ENCODE data around the gene CTBP2.

The CTBP2 gene

DNA sequence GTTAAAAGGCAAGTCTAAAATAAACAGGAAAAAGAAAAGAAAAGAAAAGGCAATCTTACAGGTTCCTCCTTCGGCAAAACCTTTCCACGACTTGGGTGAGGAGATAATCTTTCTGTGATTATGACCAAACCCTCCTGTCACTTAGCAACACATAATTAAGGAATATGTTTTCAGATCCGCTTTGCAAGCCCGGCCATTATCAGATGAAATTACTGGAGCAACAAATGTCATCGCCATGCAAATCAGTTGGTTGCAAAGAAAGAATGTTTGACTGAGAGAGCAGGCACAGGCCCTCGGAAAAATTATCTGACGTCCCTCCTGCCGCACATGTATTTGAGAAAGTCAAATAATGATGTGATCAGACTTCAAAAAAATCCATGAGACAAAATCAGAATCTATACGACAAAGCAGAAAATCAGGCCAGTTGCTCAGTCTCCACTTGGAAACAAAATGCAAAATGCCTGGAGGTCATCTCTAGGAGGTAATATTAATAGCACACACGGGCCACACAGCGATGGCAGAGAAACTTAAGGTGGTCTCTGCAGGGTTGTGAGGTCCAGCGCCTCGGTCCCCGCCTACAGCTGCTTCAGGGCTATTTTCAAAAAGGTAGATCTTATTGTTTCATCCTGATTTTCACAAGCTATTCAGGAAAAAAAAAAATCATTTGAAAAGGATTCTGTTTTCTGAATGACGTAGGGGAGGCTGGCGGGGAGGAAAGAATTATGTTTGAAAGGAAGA lies 135.7 kb downstream of the CTBP2 start:
- DNase-seq (ENCODE audit: low read depth) = no peak

DNA sequence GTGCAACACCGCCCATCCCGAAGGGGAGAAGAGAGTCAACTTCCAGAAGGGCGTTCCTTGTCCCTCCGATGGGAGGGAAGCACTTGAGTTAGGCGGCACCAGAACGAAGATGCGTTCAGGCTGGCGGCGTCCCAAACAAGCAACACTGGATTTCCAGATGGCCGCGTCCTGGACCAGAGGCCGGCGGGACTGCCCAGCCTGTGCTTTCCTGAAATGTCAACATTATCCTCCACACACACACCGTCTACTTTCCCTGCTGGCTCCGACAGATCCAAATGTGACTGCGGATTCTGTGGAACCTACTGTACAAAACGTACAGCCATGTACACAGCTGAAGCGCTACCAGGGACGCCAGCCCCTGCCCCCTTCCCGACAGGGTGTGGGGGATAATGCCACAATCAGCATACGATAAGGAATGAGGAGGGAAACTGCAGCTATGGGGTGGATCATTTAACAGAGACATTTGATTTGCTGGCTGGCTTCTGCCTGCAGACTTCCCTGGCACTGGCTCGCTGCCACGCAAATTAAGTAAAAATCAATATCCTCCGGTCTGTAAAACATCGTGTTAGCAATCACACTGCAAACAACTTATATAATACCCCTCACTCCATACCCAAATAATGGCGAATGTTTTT lies 136.4 kb downstream of the CTBP2 start:
- no peak for DNase-seq (ENCODE audit: low read depth)

DNA sequence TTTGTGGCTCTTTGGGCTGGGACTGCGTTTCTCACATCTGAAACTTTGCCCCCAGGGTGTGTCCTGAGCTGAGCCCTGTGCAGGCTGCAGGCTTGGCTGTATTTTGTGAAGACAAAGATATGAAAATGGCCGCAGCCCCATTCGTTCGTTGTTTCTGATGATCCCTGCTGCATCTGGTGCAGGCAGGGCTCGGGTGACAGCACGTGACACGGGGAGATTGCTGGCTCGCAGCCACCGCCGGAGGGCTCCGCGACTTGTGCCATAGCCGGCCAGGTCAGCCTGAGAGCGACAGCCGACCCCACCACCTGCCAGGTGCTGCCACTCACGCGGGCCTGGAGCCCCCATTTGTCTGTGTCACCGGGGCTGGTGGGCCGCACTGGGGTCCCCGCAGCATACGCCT lies 137.1 kb downstream of the CTBP2 start:
- DNase-seq (ENCODE audit: low read depth) = no peak

DNA sequence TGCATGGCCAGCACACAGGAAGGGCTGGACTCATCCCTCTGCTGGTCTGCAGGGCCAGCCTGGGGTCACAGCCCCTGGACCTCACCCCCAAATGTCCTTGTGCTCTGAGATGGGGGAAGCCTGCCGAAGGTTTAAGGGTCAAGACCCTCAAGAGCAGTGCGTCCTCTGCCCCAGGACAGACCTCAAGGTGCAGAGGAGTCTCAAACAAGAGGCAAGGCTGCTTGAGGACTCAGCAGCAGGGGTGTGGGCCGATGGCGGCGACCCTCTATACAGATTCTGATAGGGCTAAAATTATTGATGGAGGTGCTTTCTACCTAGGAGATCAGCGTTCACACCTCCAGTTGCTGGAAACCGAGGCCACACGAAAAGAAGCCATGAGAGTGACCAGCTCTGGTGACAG lies 137.7 kb downstream of the CTBP2 start:
- DNase-seq (ENCODE audit: low read depth) = no peak

DNA sequence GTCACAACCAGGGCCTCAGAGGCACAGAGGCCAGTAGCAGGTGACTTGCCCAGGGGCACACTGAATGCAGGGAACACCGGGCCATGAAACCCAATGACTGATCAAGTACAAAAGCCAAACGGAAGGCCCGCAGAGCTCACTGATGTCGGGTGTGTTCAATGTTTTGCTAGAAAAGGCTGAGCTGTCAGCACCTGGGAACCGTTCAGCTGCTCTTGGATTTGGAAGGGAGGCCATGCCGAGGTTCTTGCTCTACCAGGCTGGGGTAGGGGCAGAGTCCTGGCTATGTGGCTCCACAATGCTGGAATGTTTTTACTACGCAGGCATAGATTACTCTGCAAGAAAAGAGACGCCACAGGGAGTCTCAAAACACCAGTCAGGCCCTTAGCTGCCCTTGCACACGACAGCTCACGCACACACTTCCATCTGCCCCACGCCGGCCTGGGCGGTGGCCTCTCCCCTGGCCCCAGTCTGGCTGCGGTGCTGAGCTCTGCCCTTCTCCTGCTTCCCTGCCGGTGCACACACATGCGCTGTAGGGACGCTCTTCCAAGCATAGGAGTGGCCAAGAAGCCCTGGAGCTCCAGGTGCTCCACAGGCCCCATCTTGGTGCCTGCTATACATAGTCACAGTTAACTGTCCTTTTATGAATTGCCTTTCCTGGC lies 138.5 kb downstream of the CTBP2 start:
- DNase-seq (ENCODE audit: low read depth) = no peak

DNA sequence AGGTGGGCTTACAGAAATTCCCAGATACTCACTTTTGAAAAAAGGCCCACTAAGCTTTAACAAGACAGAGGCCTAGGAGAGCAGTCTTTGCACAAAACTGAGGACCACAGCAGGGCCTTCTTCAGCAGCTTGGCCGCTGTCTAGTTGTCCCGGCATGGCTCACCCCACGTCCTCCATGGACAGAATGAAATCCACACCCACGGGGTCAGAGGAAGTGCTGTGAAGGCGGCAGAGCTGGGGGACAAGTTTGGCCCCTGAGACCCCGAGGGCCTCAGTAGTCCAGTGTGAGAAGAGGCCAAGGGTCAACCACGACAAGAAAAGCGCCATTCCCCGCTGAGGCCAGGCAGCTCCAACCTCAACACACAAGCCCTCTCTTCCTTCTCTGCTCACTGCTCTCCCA lies 139.5 kb downstream of the CTBP2 start:
- DNase-seq (ENCODE audit: low read depth) = no peak

DNA sequence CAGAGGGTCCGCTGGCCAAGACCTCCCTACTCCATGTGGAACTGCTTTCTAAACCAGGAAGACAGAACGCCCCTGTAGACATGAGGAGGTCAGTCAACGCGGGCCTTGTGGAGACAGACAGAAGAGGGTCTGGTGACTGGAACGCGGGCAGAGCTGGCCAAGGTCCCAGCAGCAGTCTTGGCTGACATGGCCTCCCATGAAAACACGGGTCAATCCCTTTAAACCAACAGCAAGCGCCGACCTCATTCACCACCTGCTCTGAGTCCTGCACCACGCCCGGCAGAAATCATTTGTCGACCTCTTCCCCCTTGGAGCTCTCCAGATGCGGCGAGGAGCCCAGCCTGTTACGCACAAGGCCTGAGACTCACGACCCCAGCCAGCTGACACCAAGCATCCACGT lies 140.0 kb downstream of the CTBP2 start:
- DNase-seq (ENCODE audit: low read depth) = no peak

DNA sequence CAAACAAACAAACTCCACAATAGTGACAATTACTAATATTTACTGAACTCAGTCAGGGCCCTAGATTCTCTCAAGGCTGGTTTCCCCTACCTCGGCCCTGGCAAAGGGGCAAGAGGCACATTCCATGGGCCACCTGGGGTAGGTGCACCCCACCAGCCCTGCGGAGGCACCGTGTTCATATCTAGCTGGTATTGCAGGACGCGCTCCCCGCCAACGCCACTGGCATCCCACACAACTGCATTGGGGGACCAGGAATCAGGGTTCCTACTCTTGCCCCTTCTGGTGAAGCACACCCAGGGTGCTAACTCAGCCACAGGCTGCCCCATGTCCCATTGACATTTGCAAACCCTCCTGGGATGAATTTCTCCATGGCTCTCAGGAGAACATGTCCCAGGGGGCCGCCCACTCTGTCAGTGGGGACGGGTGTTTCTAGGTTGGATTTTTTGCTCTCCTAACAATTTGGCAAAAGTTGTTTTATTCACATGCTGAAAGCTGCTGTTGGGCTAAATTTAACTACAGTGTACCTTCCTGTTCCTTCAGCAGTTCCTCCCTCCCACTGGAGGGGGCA lies 141.7 kb downstream of the CTBP2 start:
- DNase-seq (ENCODE audit: low read depth) = no peak

DNA sequence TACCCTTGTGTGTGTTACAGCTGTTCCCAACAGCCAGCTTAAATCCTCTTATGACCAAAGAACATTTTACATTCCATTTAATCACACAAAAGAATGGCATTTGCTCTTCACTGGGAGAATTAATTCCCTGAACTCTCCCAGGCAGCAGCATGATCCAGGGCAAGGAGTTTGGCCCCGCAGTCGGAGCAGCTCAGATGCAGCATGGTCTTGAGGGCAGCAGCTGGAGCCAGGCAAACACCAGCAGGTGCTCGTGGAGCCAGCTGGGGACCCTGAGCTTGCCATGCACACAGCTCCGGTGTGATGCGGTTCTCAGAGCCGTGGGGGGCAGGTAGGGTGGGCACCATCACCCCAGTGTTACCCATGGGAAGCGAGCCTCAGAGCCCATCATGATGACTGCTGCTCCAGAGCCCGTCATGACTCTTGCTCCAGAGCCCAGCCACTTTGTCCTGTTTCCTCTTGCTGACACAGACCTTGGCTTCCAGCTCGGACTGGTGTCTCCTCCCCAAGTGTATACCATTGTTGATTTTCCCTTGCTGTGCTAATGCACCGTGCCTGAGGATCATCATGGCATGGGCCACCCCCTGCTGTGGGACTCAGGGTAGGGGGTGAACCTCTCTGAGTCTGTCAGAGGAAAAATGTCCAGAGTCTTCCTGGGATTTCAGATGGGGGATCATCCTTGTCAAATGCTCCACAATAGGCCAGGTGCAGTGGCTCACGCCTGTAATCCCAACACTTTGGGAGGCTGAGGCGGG lies 142.6 kb downstream of the CTBP2 start:
- DNase-seq (ENCODE audit: low read depth) = no peak

DNA sequence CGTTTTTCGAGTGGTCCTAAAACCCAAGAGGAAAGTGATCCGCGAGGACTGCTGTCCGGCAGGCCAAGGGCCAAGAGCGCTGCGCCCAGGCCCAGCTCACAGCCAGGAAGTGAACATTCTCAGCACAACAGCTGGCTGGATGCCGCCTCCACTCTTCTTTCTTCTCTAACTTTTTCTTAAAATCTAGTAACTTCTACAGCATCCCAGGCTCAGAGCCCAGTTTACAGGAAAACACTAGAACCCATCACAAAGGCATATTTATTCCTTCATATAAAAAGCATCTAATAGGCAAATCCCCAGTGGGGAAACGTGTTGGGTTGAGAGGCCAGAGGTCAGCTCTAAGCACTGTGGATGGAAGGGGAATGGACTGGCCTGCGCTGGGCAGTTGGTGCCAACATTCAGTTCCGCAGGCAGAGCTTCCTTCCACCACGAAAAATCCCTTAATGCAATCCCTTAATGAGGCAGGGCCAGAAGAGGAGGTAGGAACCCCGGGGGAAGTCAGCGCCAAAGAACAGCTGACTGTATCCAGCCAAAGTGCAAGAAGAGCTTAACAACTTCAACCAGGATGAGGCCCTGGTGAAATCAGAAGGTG lies 143.7 kb downstream of the CTBP2 start:
- DNase-seq (ENCODE audit: low read depth) = no peak

DNA sequence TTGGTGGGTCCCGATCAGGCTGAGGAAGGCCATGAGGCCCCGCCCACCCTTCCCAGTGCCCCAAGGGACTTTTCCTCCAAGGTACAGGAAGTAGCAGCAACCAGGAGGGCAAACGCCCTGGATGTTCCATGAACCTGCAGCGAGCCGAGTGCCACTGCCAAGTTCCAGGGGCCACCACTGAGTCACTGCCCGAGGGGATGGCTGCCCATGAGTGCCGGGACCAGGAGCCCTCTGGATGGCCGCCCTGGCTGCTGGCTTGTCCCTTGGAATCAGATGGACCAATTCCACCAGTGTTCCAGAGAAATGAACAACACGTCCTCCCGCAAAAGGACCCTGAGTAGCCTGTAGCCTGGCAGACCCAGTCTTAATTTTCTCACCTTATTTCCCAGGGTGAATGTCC lies 144.2 kb downstream of the CTBP2 start:
- no peak for DNase-seq (ENCODE audit: low read depth)

DNA sequence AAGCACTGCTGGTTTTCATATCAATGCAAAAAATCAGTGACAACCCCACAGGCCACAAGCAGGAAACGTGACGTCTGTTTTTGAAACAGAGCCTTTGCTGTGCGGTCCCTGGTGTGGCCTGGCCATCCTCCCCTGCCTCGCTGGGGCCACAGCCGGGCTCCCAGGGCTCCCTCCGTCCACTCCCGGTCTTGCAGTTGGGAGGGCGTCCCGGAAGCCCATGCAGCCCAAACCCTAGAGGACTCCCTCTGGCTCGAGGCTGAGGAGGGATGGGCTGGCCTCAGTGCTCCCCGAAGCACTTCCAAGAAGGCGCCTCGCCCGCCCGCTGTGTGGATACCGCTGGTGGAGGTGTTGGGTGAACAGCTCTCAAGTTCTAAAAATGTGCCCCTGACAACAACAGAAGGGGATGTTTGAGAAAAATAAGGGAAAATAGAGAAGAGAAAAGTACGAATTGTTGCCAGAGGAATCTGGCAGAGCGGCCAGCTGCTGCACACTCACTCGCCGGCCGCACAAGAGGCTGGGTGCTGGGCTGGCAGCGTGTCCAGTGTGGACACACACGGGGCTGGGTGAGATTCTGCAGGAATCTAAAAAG lies 144.9 kb downstream of the CTBP2 start:
- no peak for DNase-seq (ENCODE audit: low read depth)

DNA sequence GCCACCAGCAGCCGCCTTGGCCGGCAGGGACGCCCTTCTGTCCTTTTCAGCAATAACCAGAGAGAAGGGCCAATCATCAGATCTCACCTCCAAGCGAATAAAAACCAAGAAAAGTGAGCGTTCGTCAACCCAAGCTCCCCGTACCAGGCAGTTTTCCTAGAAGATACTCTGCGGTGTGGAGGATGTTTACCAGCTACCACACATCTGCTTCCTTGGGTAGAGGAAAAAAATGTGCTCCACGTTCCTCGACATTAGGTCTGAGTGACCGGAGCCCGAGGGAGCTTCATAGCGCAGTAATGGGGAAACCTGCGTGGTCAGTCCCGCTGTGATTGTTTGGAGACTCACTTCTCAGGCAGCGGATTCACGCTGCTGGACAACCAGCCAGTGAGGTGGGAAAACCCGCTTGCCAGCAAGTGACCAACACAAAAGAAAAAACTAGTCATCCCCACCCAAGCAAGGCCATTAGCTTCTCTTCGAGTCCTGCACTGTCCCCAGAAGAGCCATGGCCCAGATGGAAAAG lies 145.5 kb downstream of the CTBP2 start:
- no peak for DNase-seq (ENCODE audit: low read depth)

DNA sequence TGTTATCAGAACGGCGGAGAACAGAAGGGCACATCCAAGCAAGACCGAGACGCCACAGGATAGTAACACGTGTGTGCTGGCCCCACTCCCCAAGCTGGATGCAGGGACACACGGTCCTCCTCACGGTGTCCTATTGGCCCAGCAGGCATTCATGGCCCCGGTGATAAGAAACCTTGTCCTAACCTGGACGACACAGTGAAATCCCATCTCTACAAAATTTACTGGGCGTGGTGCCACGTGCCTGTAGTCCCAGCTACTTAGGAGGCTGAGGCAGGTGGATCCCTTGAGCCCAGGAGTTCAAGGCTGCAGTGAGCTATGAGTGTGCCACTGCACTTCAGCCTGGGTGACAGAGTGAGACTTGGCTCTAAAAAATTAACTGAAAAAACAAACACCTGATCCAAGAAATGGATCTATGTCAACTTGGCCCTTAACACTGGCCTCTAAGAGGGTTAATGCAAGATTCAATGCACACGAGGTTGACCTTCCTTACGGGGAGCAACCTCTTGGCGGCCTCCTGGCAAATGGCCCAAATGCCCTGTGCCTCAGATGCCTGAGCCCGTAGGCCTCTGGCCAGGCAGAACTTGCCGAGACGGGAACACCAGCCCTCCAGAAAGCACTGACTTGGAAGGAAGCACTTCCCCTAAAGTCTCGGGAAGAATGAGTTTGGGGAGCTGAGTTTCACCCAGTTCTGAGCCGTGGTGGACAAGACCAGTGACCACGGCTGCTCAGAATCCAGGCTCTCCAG lies 146.1 kb downstream of the CTBP2 start:
- DNase-seq (ENCODE audit: low read depth) = no peak

DNA sequence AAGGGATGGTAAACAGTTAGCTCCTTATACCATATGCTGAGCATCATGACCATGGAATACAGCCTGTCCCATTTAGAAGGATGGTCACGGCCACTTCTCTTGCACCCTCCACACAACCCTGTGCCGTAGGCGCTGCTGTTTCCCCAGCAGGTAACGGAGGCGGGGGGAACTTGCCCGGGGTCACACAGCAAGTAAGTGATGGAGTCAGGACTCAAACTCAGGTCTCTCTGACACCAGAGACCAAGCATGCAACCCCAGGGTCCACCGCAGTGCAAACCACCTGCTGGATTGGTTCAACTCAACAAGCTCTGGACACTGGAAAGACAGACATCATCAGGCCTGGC lies 146.9 kb downstream of the CTBP2 start:
- DNase-seq (ENCODE audit: low read depth) = no peak

DNA sequence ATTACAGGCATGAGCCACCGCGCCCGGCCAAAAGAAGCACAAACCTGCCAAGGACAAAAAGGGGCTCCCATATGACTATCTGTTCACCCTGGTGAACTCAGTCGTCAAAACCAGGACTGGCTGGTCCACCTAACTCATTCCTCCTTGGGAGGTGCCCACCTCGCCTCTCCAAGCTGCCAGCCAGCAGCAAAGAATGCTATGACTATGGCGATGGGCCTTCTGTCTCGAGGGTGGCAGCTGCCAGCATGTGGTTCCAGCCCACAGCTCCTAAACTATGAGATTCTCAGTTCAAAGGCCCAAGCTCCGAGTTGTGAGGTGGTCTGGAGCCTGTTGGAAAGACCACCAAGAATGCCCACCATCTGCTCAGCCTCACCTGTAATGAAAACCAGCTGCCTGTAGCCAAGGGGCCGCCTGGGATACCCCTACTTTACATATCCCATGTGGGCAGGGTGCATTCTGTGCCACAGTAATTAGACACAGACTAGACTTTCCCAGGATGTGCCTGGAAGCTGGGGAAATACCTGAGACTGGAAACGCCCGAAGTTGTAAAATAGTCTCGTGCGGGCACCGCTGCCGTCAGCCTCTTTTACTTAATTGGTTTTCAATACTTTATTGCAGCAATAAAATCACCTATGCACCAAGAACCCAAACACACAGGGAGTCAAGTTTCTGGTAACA lies 147.4 kb downstream of the CTBP2 start:
- no peak for DNase-seq (ENCODE audit: low read depth)

DNA sequence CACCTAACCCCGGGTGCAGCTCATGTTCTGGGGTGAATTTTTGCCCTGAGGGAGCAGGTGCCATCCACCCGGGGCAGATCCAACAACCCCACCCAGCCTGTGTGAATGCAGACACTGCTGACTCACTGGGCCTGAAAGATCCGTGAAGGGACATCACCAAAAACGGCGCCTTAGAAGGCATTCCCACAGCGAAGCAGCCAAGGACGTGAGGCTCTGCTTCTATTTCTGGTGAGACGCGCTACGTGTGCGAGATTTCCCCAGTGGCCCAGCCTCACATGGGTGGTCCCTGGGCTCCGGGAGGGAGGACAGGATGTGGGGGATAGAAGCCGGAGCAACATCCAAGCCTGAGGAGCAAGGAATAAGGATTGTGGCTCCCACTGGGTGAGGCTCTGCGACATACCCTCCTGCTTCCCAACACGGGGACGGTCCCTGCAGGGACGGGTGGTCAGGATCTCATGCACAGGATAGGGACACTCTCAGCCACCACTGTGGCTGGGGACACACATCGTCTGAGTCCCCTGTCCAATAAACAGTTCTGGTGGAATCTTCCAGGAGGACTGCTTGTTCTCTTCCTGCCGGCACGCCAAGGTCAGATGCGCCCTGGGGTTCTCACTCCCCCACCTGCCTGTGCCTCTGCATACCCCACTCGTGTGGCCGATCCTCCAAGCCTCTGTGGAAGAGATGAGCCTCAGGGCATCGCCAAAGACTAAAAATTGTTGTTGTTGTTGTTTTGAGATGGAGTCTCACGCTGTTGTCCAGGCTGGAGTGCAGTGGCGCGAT lies 148.2 kb downstream of the CTBP2 start:
- DNase-seq (ENCODE audit: low read depth) = no peak

DNA sequence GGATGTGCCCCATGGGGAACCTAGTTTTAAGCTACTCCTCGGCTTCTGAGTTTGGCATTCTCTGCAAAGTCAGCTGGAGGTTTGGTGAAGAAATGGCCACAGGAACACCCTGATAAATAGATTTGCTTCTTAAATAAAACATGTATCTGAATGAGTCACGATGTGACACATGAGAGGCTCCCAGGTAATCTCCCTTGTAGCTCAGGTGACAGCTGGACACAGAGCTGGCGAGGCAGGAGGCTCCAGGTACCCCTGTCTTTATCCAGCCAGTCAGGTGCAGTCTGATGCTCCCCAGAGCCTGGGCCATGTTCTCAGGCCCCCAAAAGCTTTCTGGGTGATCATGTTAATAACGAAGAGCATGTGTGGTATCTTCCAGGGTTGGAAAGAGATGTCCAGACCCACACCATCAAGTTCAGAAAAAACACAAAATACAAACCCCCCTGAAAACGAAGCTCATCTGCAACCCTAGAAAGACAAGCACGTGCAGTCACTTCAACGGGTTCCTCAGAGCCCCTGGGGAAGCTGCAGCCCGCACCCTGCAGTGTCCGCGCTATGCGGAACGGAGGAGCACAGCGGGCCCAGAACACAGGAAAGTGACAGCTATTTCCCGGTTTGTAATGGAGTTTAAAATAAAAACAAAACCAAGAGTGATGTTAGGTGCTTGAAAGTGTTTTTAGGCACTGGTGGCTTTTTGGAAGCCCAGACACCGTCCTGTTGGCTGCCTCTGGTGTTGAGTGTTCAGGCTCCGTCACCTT lies 149.0 kb downstream of the CTBP2 start:
- DNase-seq (ENCODE audit: low read depth) = no peak

DNA sequence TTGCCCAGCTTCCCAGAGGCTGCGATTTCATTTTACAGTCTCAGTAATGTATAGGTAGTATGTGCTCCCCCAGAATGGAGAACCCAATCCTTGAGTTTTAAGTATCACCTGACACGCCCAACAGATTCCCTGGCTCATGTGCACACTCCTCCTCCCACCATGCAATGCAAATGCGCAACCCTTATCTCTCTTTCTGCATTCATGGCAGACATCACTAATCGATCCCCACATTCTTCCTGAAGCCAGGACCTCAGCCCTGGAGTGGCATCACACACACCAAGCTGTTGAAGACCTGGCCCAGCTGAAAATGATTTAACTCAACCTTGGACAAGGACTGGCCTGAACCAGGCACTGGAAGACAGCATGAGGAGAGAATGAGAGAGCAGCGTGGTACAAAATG lies 150.0 kb downstream of the CTBP2 start:
- no peak for DNase-seq (ENCODE audit: low read depth)
